Stomach (tissue), 9 donors: ENCODE measurements around the gene EIF4EBP3. TPM values are rescaled to one million over a fixed set of nuclear protein-coding genes. Genes with fewer than 3 reads are reported as not detected.

Experiments used
- DNase-seq, 2 donors: peaks; one replicate each; pipeline versions ENCODE4 v3.0.0 to v3.0.0-alpha.2; 2013 to 2019
- H3K27ac ChIP-seq, 5 donors: fragments of 200-600 bp in 4 of 5; sonication (generic) in 4 of 5; one replicate each; pipeline ENCODE4 v1.5.1; 2013 to 2019; ENCODE audit warnings: mild to moderate bottlenecking in 1 of 5, moderate library complexity in 1 of 5
- H3K27me3 ChIP-seq, 3 donors: fragments of 200-600 bp; sonication (generic); one replicate each; pipeline ENCODE4 v1.5.1; 2017 to 2019; ENCODE audit warnings: mixed run types in 1 of 3
- H3K36me3 ChIP-seq, 4 donors: fragments of 200-600 bp; sonication (generic); 1 replicate in 3 of 4; 2 replicates in 1 of 4; pipeline ENCODE4 v1.5.1; 2016 to 2019
- H3K4me1 ChIP-seq, 4 donors: fragments of 200-600 bp; sonication (generic); one replicate each; pipeline ENCODE4 v1.5.1; 2016 to 2019
- H3K4me3 ChIP-seq, 4 donors: fragments of 200-600 bp; sonication (generic) in 3 of 4; one replicate each; pipeline ENCODE4 v1.5.1; 2016 to 2019; ENCODE audit warnings: mild to moderate bottlenecking in 1 of 4
- H3K9me3 ChIP-seq, 4 donors: fragments of 200-600 bp; sonication (generic); one replicate each; pipeline ENCODE4 v1.5.1; 2016 to 2019
- EP300 ChIP-seq: sonication (generic); formaldehyde crosslinking; IDR thresholded peaks from one replicate; pipeline ENCODE4 v1.6.1; 2017; ENCODE audit warnings: antibody characterized with exemption
- POLR2A ChIP-seq, 4 donors: fragments of 450-650 bp; IDR thresholded peaks; one replicate each; pipeline ENCODE4 v1.6.1; 2016; ENCODE audit warnings: antibody characterized with exemption in 4 of 4, control low read depth in 2 of 4, mild to moderate bottlenecking in 1 of 4, moderate library complexity in 1 of 4
- POLR2AphosphoS5 ChIP-seq, 3 donors: sonication (generic); formaldehyde crosslinking; IDR thresholded peaks; one replicate each; pipeline ENCODE4 v1.6.1; 2016; ENCODE audit warnings: antibody characterized with exemption in 3 of 3
- WGBS, 5 donors: extraction: QIAGEN DNeasy Blood & Tissue Kit in 3 of 5; methylation state at CpG; one replicate each; pipeline versions ENCODE4 v1.1.5 to v1.1.7; 2013 to 2018; 5-methylcytosine and 5-hydroxymethylcytosine counted together
- intact Hi-C: fragments of 100-400 bp; cut with DNase I; formaldehyde crosslinking; loops from one replicate; pipeline ENCODE4 v1.15.1; 2023; ENCODE audit warnings: low total_unique reads
- polyA plus RNA-seq, 3 donors: library from polyadenylated mRNA; stranded (reverse); fragments of 200-250 nt; gene quantifications; one replicate each; pipeline ENCODE4 v1.2.3, GENCODE V29; 2013
- total RNA-seq, 5 donors: library from RNA; depleted of rRNA; stranded (reverse); fragments of >200 nt; gene quantifications; one replicate each; pipeline versions ENCODE4 v1.1.0 to v1.2.3, GENCODE V29; 2014 to 2016
- TF ChIP-seq, protein P1 (sequence below), 7 experiments: fragments of 450-650 bp in 4 of 7; fragments of 200-600 bp in 3 of 7; sonication (generic) in 3 of 7; IDR thresholded peaks; one replicate each; pipeline ENCODE4 v1.5.1; 2016 to 2019; ENCODE audit warnings: antibody characterized with exemption in 7 of 7, control low read depth in 2 of 7, mild to moderate bottlenecking in 1 of 7
- donor health status: healthy with polysubstance abuse.
- donor health status: Bipolar disorder and iron deficiency.
- donor health status: healthy.

The EIF4EBP3 gene
- total and polyA plus RNA-seq, 8 donors: 2.7 to 90.9 (median 12.2) TPM

DNA sequence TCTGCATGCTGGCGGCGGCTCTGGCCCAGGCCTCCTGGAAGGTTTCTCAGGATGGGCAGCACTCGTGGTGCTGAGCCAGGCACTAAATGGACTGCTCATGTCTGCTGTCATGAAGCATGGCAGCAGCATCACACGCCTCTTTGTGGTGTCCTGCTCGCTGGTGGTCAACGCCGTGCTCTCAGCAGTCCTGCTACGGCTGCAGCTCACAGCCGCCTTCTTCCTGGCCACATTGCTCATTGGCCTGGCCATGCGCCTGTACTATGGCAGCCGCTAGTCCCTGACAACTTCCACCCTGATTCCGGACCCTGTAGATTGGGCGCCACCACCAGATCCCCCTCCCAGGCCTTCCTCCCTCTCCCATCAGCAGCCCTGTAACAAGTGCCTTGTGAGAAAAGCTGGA lies 20.4 kb downstream of the EIF4EBP3 start:
- Histone ChIP-seq H3K9me3 (no peaks in the 10 kb centered on the region), H3K4me1 (peaks cover 24 to 67% (median 58%) of the 10 kb centered on the region in 4 donors), H3K27ac (peak overlapping the region in 2 of 5 donors; percentile 61 to 82), H3K4me3 (no peak overlapping the region), H3K27me3 (no peaks in the 10 kb centered on the region), H3K36me3 (peaks cover 19 to 42% (median 36%) of the 10 kb centered on the region in 4 donors)
- WGBS, 5 donors: 88 to 97% (median 95%) methylated on average over 13 of the region's 13 CpGs
- DNase-seq: no peak
- intact Hi-C loops: loop anchor here (5.0 kb wide), 1 partner anchor 64 kb away; the partner anchor contains the start of gene CD14
- TF ChIP-seq POLR2A (IDR thresholded peaks at IDR 0.05) (no peak), POLR2AphosphoS5 (IDR thresholded peaks at IDR 0.05) (no peak), EP300 (no peak)
- TF ChIP-seq, protein P1, sequence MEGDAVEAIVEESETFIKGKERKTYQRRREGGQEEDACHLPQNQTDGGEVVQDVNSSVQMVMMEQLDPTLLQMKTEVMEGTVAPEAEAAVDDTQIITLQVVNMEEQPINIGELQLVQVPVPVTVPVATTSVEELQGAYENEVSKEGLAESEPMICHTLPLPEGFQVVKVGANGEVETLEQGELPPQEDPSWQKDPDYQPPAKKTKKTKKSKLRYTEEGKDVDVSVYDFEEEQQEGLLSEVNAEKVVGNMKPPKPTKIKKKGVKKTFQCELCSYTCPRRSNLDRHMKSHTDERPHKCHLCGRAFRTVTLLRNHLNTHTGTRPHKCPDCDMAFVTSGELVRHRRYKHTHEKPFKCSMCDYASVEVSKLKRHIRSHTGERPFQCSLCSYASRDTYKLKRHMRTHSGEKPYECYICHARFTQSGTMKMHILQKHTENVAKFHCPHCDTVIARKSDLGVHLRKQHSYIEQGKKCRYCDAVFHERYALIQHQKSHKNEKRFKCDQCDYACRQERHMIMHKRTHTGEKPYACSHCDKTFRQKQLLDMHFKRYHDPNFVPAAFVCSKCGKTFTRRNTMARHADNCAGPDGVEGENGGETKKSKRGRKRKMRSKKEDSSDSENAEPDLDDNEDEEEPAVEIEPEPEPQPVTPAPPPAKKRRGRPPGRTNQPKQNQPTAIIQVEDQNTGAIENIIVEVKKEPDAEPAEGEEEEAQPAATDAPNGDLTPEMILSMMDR (IDR thresholded peaks at IDR 0.05): no peak

DNA sequence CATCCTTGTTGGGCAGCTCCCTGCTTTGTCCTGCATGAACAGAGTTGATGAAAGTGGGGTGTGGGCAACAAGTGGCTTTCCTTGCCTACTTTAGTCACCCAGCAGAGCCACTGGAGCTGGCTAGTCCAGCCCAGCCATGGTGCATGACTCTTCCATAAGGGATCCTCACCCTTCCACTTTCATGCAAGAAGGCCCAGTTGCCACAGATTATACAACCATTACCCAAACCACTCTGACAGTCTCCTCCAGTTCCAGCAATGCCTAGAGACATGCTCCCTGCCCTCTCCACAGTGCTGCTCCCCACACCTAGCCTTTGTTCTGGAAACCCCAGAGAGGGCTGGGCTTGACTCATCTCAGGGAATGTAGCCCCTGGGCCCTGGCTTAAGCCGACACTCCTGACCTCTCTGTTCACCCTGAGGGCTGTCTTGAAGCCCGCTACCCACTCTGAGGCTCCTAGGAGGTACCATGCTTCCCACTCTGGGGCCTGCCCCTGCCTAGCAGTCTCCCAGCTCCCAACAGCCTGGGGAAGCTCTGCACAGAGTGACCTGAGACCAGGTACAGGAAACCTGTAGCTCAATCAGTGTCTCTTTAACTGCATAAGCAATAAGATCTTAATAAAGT lies 21.1 kb downstream of the EIF4EBP3 start:
- DNase-seq: no peak
- Histone ChIP-seq H3K4me3 (no peak overlapping the region), H3K27me3 (no peaks in the 10 kb centered on the region), H3K9me3 (no peaks in the 10 kb centered on the region), H3K4me1 (peaks cover 18 to 61% (median 51%) of the 10 kb centered on the region in 4 donors), H3K36me3 (peaks cover 19 to 42% (median 36%) of the 10 kb centered on the region in 4 donors), H3K27ac (peak overlapping the region in 4 of 5 donors; percentile 58 to 82 (median 66))
- intact Hi-C loops: loop anchor here (5.0 kb wide), 1 partner anchor 64 kb away; the partner anchor contains the start of gene CD14
- TF ChIP-seq POLR2AphosphoS5 (IDR thresholded peaks at IDR 0.05) (no peak), POLR2A (IDR thresholded peaks at IDR 0.05) (no peak), EP300 (no peak)
- TF ChIP-seq, protein P1 (IDR thresholded peaks at IDR 0.05): no peak
- 85 to 100% (median 100%) methylated on average over 2 of the region's 2 CpGs for WGBS, 5 donors

DNA sequence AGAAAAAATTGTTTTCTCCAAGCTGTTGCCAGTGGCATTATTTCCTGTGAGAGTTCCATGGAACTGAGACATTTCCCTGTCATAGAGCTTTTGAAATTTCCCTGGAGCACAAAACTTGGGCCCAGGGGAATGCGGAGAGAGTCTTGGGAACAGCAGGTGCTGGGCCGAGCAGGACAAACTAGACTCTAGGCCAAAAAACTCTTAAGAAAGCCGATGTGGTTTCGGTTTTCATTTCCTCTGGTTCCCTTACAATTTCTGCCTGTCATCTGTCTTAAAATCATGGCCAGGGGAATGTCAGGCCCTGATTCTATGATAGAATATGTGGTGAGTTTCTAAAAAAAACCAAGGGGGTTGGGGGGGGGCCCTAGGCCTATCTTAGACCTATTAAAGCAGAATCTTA lies 21.7 kb downstream of the EIF4EBP3 start:
- Histone ChIP-seq H3K27ac (peak overlapping the region in 4 of 5 donors; percentile 58 to 82 (median 66)), H3K9me3 (no peaks in the 10 kb centered on the region), H3K27me3 (no peaks in the 10 kb centered on the region), H3K4me3 (no peak overlapping the region), H3K4me1 (peaks cover 15 to 56% (median 48%) of the 10 kb centered on the region in 4 donors), H3K36me3 (peaks cover 19 to 42% (median 36%) of the 10 kb centered on the region in 4 donors)
- 49 to 76% (median 62%) methylated on average over 4 of the region's 4 CpGs for WGBS, 5 donors
- intact Hi-C loops: loop anchor here (5.0 kb wide), 1 partner anchor 63 kb away; the partner anchor contains the start of gene CD14
- DNase-seq: no peak
- TF ChIP-seq, protein P1 (IDR thresholded peaks at IDR 0.05): no peak
- TF ChIP-seq POLR2A (IDR thresholded peaks at IDR 0.05) (no peak), EP300 (no peak), POLR2AphosphoS5 (IDR thresholded peaks at IDR 0.05) (no peak)

DNA sequence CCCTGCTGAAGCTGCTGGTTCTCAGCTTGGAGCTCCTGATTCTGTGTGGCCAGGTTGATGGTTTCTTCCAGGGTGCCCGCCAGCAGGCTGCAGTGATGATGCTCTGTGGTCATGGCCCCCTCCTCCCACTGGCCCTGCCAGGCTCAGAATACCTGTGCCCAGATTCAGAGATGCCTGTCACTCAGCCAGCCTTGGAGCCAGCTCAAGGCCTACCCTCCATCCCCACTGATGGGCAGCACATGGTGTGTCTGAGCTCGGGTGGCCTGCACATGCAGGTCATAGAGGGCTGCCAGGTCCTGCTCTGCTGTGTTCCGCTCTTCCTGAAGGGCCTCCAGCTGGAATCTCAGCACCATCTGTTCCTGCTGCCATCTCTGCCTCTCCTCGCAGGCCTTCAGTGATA lies 22.6 kb downstream of the EIF4EBP3 start:
- Histone ChIP-seq H3K4me3 (no peak overlapping the region), H3K27ac (peak overlapping the region; percentile 5 to 82 (median 61)), H3K27me3 (no peaks in the 10 kb centered on the region), H3K4me1 (peaks cover 15 to 54% (median 48%) of the 10 kb centered on the region in 4 donors), H3K36me3 (peaks cover 19 to 42% (median 36%) of the 10 kb centered on the region in 4 donors), H3K9me3 (no peaks in the 10 kb centered on the region)
- WGBS, 5 donors: 84 to 100% (median 91%) methylated on average over 2 to 4 of the region's 4 CpGs
- TF ChIP-seq EP300 (no peak), POLR2AphosphoS5 (IDR thresholded peaks at IDR 0.05) (no peak), POLR2A (IDR thresholded peaks at IDR 0.05) (no peak)
- TF ChIP-seq, protein P1 (IDR thresholded peaks at IDR 0.05): no peak
- no peak for DNase-seq
- intact Hi-C loops: no loop called here
